NCI-H2196 (cell line): Measurements from ENCODE around the gene MBD1.
"Not testable (repeated sequence)": the region's sequence is repeated elsewhere in the genome, so short reads cannot be mapped to it uniquely, and the experiment has no call there.

Experiments used
- DNase-seq: peaks from one replicate; lab custom pipeline; 2025; ENCODE audit not compliant: unreplicated experiment; lab: John Stamatoyannopoulos, UW

Gene MBD1

DNA sequence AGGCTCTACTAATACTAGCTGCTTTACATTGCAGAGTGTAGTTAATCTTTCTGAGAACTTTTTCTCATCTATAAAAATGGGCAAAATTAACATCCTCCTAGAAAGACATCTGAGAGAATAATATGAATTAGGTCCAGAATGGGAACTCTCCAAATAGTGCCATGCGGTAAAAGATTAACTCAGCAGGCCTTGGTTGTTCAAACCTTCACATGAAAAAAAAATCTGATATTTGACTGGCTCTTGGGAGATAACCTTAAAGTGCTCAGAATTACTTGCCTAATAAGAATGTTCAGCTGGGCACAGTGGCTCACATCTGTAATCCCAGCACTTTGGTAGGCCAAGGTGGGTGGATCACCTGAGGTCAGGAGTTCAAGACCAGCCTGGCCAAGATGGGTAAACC, 11.7 kb upstream of the MBD1 start:
- no peak for DNase-seq

DNA sequence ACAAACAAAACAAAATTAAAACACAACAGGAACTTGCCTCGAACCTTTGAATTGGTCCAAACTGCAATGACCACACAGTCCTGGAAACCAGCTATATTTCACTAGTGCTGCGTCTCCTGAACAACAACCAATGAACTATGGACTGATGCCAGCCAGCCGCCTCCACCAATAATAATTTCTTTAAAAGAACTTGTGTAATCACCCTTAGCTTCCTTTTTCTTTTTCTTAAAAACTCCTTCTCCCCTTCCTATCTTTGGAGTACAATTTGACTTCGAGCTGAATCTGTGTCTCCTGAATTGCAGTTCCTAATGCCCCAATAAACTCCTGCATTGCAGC, 7.8 kb upstream of the MBD1 start:
- DNase-seq, result no peak

DNA sequence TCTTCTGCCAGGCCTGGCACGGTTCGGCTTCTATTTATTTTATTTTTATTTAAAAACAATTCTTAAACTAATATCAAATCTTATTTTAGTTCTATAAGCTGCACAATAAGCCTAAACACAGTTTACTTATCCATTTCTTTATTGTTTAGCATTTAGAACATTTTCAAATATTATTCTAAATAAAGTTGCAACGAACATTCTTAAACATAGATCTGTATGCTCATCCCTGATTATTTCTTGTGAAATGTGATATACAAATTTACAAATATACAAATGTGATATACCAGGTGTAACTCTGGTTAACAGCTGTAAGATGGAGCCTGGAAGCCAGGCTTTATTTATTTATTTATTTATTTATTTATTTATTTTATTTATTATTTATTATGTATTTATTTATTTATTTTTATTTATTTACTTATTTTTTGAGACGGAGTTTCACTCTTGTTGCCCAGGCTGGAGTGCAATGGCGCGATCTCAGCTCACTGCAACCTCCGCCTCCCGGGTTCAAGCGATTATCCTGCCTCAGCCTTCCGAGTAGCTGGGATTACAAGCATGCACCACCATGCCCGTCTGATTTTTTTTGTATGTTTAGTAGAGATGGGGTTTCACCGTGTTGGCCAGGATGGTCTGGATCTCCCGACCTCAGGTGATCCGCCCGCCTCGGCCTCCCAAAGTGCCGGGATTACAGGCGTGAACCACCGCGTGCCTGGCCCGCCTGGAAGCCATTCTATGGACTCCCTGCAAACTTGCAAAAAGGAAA, 7.2 kb upstream of the MBD1 start:
- not testable (repeated sequence) for DNase-seq

DNA sequence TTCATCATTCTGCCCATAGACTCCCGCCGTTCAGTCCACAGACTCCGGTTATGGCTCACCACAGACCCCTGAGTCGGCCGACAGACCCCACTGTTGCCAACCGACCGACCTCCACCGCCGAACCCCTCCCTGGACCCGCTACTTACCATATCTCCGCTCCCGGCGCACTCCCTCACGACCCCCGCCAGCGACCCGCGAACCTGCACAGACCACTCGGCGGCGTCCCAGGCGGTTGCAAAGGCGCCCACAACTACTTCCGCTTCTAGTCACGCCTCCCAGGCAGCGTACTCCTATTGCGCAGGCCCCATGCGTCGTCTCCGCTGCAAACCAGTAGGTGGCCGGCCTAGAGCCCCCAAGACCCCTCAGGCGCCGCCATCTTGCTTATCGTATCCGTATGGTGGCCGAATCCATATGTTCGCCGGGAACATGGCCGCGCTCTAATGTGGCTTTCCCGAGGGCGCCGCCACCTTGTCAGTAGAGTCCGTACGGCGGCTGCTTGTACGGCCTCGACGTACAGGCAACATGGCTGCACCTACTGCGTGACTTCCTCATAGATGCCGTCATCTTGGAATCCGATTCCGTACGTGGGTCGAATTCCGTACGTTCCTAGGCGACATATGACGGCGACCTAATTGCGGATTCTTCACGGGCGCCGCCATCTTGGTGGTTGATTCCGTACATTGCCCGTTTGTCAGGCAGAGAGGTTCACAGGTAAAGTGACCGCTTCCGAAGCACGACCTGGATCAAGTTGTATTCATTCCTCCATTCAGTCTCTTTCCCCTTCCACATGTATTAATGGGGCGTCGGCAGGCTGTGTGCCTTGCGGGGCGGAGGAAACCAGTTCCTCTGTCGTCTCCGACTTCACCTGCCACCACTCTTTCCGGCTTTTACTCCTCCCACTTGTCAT, 6.4 kb upstream of the MBD1 start, which contains the start of gene CXXC1:
TSS of gene CXXC1 (minus strand) at position 252 of the 907 bp plus-strand sequence. CDS start at position 149, 103 bp downstream.
- DNase-seq, result peak; percentile 98

DNA sequence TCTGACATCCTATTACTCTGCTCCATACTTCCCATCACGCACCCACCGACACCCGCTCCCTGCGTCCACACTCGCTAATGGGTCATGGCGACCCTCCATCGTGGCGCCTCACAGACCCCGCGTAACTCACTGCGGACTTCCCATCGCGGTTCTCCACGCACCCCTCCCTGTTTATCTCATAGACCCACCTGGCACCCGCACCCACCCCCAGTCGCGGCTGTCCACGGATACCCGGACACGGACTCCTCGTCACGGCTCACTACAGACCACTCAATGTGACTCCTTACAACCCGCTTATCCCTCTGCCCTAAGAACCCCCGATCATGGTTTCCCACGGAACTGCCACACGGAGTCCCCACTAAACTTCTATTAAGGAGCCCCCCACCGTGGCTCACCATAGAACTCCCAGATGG, 5.7 kb upstream of the MBD1 start:
- no peak for DNase-seq

DNA sequence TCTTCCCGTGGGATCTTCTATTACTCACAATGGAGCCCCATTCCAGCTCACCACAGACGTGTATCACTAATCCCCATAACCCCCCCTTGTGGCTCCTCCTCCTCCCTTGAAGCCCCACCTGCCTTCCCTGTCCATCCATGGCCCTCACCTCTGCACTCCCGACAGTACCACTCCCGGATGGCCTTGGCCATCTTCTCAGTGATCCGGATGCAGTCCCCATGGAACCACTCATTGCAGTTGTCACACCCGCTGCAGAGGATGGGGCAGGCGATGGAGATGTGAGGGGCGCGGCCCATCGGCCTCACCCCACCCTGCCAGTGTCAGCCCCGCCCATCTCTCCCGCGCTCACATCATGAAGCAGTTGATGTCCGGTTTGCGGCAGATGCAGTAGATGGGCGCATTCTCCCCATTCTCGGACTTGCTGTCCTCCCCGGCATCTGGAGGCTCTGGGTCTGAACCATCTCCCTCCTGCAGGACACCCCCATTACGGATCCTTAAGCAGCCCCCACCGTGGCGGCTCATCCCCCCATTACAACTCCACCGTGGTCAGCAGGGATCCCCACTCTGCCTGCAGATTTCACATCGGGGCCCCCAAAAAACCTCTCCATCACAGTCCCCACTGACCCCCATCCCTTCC, 5.2 kb upstream of the MBD1 start:
- peak; percentile 30 for DNase-seq

DNA sequence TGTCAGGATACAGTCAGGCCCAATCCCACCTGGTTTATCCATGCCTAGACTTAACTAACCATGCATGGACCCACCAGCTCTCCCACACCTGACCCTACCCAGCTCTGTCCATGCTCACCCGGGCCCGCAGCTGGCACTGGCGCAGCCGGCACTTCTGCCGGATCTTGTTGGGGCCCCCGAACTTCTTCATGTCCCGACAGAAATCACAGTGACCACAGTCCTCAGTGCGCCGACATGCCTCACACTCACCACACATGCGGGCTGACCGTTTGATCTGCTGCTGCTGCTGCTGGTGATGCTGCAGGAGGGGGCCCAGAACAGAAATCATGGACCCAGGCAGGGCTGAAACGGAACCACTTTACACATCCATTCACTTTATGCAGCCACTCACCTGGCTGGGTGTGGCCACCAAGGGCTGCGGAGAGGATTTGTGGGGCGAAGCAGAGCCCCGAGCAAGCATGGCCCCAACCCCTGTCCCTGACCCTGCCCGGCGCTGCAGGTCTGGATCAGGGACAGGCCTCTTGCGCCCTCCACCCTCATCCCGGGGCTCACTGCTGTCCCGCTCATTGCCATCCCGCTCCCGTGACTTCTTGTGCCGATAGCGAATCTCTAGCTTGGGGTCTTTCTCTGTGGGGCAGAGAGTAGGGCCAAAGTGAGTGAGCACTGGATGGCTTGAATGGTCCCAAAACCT, 4.5 kb upstream of the MBD1 start:
- no peak for DNase-seq

DNA sequence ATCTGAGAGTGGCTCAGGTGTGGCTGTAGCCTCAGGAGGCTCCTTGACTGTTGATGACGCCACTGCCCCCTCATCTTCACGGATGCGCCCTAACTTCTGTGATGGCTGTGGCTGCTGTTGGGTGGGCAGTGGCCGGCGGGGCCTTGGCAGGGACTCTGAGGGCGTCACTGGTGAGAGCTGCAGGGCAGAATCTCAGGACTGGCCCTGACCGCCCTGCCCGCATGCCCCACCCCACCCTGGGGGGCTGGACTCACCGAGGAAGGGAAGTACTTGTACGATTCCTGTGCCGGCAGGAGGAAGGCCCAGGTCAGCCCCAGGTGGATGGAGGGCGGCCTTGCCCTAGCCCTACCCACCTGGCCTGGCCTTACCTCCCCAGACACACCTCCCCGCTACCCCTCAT, 3.7 kb upstream of the MBD1 start:
- no peak for DNase-seq

DNA sequence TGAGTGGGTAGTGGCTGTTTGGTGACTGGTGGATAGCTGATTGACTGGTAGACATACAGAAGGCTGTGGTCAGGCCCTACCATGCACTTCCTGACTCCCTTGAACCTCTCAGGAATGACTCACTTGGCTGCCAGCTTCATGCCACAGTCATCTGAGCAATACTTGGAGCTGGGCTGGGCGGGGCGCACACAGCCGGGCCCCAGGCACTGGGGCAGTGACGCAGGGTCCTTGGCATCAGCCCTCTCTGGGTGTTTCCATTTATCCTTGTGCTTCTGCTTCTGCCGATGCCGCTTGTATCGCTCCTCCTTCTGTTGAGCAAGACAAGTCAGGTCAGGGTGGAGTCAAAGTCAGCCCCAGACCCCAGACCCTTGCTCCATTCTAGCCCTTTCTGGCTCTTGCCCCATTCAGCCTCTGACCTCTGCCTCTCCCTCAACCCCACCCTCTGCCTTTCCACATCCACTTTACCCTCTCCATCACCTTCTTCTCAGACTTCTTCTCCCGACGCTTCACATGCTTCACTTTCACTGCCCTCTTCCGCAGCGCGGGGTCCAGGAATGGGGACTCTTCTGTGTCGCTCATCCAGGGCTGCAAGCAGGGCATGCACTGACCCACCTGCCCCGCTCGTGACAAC, 3.0 kb upstream of the MBD1 start:
- DNase-seq, result no peak

DNA sequence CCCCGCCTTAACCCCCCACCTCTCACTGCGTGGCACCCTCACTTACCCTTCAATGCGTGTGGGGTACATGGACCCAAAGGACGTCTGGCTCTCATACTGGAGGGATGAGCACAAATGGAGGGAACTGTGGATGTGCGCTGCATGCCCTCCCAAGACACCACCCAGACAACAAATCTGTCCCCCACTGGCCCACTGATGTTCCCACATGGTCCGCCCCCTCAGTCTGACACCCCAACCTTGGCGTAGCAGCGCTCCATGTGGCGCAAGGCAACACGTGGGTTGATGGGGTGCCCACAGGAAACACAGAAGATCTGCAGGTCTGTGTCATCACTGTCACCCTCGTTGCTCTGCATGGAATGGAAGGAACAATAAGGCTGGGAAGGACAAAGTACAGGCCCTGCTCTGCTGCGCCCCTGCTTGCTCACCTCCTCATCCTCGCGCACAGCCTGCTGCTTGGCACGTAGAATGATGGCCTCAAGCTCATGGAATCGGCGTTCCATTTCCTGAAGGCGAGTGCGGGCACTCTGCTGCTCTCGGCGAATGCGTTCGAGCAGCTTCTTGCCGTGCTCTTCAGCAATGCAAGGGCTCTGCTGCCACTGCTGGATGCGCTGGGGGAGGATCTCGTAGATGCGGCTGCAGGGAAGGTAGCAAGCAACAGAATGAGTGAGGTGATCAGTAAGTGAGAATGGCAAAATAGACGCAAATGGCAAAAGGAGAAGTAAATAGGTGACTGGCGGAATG, 2.3 kb upstream of the MBD1 start:
- no peak for DNase-seq

DNA sequence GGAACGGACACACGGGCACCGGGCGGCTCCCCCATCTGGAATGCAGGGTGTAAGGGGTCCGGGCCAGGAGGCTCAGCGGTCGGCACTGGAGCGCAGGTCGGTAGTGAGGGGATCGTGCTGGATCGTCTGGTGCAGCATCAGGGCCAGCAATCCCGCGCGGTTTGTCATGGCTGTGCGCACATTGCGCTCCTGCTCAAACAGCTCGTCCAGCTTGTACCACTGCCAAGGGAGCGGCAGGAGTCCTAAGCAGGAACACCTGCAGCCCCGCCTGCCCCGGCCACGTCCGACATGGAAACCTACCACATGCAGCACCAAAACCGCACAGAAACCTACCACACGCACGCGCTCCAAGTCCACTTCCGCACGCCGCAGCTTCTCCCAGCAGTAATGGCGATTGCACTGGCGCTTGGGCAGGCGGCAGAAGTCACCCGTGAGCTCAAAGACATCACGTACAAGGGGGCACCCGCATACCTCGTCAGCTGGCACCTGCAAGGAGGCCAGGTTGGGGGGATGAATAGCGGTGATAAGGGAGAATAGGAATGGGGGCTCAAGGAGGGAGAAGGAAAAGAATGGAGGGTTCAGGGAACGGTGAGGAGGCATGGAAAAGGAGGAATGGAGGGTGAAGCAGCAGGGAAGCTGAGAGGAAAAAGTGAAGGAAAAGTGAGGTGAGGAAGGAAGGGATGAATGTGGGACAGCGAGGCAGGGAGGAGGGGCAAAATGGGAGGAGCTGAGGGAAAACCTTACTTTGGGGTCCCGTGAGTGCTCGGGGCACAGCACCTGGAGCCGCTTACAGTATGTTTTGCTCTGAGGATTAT, 1.4 kb upstream of the MBD1 start:
- peak; percentile 15 for DNase-seq

DNA sequence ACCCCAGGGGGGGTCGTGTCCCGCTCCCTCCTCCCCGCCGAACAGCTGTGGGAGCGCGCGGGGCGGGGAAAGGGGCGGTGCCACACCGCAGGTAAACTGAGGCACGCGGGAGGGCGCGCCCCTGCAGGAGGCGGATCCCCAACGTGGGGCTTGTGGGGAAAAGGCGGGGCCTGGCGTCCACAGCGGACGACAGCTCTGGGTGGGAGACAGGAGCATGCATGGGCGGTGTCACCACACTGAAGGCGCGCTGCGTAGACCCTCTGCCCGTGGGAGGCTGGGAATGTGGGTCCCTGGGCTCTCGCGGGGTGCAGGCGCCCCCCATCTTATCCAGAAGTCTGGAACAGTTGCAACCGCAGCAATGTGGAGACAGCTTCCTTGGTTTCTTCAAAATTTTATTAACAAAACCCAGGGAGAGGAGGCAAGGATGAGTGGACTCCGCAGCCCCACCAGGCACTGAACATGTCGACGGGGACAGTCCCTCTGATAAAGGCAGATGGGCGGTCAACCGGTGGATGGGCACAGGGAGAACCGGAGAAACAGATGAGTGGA, 723 bp upstream of the MBD1 start:
- no peak for DNase-seq

DNA sequence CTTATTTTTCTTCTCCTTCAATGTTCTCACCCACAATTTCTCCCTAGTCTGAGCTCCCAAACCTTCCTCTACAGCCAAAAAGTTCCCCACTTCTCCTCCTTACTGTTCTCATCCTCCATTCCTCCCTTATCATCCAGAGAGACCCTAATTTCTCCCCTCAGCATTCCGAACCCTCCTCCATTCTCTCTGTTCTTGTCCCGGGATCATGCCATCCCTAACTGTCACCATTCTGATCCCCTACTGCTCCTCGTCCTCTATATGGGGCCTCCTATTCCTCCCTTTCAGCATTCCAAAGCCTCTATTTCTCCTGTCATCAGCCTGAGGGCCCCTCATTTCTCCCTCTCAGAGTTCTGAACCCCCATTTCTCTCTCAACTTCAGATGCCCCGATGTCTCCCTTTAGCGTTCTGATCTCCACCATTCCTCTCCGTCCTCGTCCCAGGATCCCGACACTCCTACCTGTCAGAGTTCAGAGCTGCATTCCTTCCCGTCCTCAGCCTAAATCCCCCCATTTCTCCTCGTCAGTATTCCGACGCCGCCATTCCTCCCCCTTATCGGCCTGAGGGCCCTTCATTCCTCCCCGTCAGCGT, 522 bp downstream of the MBD1 start:
- no peak for DNase-seq

DNA sequence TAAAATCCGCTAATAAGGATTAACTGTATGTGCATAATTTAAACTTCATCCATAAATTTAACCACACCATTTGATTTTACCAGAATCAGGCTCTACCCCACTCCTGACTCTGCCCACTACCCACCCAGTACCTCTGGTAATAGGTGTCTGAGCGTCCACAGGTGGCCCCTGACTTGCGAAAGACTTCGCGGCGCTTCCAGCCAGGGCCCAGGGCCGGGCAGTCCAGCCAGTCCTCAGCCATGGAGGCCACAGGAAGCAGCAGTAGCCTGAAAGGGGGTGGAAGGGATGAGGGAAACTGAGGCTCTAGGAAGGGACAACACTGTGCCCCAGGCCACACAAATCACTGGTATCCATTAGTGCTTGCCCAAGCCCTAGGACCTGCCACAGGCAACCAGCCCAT, 1.6 kb downstream of the MBD1 start:
- DNase-seq, result no peak

DNA sequence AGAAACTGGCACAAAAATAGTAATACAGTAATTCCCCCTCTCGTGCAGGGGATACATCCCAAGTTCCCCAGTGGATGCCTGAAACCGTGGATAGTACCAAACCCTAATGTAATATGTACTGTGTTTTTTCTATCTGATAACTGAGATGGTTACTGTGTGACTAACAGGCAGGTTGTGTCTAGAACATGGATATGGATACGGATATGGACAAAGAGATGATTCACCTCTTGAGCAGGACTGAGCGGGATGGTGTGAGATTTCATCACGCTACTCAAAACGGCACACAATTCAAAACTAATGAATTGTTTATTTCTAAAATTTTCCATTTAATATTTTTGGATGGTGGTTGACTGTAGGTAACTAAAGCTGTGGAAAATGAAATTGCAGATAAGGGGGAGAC, 3.4 kb downstream of the MBD1 start:
- DNase-seq, result no peak

DNA sequence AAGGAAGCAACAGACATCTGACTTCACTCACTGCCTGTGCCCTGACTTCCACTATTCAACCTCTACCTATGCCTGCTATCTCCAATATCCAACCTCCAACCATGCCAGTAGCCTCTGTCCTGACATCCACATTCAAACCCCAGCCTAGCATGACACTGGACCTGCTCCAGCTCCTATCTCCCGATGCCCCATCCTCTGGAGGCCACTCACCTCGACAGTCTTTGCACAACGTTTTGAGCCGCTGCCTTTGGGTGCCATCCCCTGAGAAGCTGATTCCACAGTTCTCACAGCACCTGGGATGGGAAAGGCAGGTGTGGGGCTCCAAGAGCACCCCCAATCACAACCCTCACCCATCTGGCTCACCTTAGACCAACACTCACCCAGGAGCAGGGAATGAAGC, 4.9 kb downstream of the MBD1 start:
- no peak for DNase-seq

DNA sequence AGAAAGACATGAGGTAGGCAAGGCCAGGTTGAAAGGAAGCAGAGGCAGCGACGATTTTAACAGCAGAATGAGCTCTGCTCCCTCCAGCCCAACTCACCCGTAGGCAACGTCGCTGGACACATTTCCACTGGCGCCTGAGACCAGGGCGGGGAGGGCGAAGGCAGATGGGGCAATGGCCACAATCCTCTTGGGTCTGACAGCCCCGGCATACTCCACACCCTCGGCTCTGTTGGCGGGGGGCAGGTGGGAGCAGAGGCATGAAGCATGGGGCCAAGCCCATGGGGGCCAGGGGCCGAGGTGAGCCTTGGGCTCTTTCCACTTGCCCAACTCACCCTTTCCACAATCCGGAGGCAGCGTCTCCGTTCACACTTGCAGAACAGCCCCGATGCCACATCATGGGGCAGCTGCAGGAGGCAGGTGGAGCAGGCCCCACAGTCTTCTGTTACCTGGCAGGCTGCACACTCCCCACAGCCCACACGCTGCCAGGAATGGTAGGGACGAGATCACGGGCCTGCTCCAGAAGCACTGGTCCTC, 5.8 kb downstream of the MBD1 start:
- no peak for DNase-seq

DNA sequence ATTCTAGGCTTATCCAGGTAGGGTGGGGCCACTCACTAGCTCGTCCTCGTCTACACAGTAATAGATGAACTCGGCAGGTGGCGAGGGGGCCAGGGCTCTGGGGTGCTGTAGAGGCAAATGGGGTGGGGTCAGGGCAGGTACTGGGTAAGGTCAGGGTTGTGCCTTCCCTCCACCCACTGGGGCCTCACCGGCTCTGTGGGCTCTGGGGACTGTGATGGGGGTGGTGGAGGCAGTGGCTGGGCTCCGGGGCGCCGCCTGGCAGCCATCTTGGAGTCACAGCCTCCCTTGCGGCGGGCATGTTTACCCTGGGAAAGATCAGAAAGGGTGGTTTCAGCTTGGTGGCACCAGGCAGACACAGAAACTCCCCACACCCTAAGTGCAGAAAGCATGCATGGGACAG, 6.4 kb downstream of the MBD1 start:
- DNase-seq, result no peak
